ENCODE measurements around the gene MAD1L1. TPM values are rescaled to one million over a fixed set of nuclear protein-coding genes. Genes with fewer than 3 reads are reported as not detected.
"Not testable (repeated sequence)": the region's sequence is repeated elsewhere in the genome, so short reads cannot be mapped to it uniquely, and the experiment has no call there.

The MAD1L1 gene
- total RNA-seq, 1 donor from 2014 or later: 17.9 TPM

DNA sequence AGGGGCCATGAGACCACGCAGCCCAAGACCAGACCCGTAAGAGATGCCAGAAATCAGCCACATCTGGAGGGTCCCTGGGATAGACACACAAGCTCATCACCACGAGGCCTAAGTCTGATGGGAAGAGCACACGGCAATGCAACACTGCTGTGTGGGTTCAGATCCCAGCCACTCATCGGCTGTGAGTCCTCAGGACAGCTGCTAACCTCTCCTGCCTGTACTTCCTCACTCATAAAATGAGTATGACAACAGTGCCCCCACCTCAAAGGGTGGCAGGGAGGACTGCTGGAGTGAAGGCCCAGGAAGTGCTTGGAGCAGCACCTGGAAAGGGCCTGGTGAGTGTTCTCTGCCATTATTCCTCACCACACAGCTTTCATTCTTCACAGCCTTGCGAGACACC is 60.9 kb downstream of the MAD1L1 start:
- intact Hi-C loops (cut with DNase I): no loop called here
- no peak for DNase-seq
- ATAC-seq (ENCODE audit: poor library complexity): no peak

DNA sequence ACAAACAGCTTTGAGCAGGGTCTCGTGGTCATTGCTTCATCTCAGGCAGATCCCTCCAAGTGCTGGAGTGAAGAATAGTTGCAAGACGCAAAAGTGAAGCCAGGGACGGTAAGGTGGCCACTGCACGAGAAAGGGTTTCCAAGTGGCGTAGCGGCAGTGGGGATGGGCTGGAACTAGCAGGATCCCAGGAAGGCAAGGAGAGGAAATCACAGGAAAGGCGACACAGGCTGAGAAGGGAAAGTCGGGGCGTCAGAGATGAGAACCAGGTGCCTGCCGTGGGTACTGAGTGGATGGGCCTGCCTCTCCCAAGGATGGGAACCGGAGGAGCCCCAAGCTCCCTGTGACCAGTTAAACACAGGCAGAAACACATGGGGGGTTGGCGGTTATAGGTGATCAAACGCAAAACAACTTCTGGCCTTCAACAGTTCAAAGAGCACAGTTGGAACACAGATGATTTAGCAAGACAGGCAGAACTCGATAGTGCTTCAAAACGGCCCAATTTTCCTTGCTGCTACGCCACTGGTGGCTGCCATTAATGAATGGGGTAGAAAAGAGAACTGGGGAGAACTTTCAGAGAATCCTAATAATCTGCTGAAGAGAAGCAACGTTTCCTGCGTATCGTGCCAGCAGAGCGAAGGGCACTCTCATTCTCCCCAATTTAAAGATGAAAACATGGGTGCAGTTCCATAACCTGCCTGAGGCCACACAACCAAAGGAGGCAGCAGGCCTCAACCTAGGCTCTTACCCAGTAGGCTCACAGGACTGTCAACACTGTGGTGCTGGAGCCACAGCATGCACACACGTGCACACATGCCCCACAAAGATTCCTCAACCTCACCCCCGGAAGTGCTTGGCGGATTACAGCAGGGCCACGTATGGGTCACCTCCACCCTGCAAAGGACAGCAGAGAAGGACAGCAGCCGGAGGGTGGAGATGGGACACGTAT is 61.9 kb downstream of the MAD1L1 start:
- DNase-seq (no peak), ATAC-seq (ENCODE audit: poor library complexity) (no peak)
- intact Hi-C loops (cut with DNase I): no loop called here

DNA sequence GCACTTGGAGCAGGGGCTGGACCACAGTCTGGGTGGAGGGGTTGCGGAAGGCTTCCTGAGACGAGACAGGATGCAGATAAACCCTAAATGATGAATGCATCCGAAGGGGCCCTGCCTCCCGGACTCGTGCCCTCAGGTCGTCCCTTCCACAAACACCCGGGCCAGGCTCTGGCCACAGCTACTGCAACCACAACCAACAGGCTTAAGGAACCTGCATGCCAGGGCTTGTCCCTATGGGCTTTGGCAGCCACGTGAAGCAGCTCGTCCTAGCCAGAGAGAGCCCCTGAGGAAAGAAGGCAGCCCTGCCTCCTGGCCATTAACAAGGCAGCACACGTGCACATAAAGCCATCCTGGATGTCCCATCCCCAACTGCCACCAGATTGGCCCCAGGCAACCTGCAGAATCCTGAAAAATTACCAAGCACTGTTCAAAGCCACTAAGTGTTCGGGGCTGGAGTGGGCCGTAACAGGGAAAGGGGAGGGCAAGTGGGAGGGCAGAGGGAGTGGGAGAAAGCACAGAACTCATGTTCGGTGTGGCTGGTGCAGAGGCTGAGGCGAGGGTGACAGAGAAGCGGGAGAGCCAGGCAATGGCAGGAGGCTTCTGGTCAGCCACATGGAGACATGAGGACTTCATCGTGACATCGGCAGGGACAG is 62.7 kb downstream of the MAD1L1 start:
- ATAC-seq (ENCODE audit: poor library complexity) (no peak), DNase-seq (no peak)
- intact Hi-C loops (cut with DNase I): no loop called here

GRCh38 chr7:2168615-2169311 is 64.0 kb downstream of the MAD1L1 start:
- intact Hi-C loops (cut with DNase I): no loop called here
- ATAC-seq (ENCODE audit: poor library complexity): no peak
- DNase-seq: no peak

DNA sequence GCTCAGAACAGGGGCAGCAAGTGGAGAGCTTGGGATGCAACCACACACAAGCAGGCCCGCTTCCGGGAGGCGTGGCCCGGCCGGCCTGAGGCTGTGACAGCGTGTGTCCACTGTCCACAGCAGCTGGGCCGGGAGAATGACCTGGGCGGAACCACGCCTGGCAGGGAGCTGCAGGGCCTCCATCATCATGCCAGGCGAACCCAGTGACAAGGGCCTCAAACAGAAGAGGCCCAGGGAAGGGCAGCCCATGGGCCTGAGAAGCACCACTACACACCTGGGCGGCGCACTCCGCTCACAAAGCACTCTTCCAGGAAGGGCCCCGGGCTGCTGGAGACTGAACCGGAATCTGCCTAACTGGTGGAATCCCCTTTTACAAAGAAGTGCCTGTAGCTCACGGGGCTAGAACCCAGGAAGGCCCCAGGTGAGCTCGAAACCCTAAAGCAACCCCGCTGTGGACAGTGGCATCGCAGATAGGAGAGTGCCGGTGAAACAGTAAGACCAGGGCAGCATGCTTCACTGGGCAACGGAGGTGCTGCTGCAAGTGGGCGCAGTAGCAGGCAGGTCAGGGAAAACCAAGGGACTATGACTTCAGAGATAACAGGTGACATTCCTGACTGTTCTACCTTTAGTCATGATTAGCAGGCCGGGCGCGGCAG is 66.0 kb downstream of the MAD1L1 start:
- DNase-seq: no peak
- ATAC-seq (ENCODE audit: poor library complexity): no peak
- intact Hi-C loops (cut with DNase I): no loop called here

DNA sequence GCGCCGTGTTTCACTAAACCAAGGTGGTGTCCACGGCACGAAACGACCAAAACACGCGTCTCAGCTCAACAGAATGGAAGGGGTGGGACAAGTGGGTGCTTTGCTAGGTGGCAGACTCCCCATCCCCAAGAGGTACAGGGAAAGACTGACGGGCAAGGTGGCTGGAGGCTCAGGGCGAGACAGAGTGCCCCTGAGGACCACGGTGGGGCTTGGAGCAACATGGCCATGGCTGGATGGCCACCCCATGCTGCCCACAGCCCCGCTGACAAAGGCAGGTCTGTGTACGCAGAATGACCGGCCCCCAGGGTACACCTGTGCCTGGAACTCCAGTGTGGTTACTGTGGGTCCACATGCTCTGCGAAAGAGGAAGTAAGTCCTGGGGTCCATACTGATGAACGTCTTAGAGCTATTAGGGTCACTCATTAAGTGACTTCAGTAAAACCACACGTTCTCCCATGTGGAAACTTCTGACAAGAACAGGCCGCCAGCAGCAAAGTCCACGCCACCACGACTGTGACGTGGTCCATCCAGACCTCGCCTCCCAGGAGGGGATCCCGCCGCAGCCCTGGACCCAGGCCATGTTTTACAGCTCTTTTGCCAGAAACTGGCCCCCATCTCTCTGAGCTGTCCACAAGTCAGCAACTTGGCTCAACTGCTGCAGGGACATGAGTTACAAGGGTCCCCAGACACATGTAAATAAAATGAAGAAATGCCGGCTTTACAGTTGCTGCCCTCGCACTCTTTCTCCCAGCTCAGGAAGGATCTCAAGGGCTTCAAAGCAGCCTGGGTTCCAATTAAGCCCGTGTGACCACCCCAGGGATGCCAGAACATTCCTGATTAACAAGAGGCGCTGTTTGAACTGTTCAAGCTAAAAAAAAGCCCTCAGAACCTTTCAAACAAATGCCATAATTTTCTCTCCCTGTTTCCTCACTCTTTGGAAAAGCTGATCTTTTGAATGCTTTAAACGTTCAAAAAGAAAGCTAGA is 66.8 kb downstream of the MAD1L1 start:
- peak; percentile 57 for DNase-seq
- ATAC-seq (ENCODE audit: poor library complexity): peak; percentile 47
- intact Hi-C loops (cut with DNase I): no loop called here

- ATAC-seq (ENCODE audit: poor library complexity): no peak
- no peak for DNase-seq
- intact Hi-C loops (cut with DNase I): no loop called here
These were observed 67.5 kb downstream of the MAD1L1 start for GRCh38 chr7:2165239-2165609.

GRCh38 chr7:2164646-2165045 is 68.1 kb downstream of the MAD1L1 start:
- intact Hi-C loops (cut with DNase I): no loop called here
- ATAC-seq (ENCODE audit: poor library complexity) (no peak), DNase-seq (no peak)

DNA sequence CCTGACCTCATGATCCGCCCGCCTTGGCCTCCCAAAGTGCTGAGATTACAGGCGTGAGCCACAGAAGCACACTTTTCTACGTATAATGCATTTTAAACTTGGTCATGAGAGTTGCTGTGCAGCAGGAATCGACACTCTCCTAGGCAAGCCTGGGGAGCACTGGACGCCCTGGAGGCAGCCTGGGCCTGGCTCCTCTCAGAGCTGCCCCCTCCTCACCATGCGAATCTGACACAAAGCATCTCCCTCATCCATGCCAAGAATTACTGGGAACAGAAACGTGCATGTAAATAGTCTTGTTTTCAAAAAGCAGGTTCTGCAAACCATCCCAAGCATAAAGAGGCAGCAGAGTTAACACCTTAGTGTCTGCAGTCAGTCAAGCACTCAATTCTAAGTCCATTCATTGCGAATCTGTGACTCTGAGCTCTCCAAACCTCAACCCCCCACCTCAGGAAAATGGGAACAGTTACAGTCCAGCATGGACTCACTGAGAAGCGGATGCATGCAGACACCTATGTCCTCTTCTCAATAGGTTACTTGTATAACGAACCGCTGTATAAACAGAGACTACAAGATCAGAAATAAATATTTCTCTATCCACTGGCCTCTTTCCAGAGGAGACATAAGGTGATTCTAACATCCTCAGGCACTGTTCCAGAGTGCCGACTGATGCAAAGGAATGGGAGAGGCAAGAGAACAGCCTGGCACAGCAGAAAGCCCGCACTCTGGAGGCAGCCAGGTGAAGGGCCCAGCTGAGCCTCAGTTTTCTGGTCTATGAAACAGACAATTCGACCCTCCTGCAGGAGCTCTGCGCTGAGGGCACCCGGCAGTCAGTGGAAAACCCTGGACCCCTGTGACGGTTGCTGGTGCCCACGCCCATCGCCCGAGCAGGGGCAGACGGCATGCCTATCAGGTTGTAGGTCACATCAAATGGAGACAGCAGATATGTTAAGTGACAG is 68.9 kb downstream of the MAD1L1 start:
- intact Hi-C loops (cut with DNase I): no loop called here
- no peak for ATAC-seq (ENCODE audit: poor library complexity)
- DNase-seq: no peak

- DNase-seq: no peak
- intact Hi-C loops (cut with DNase I): no loop called here
- ATAC-seq (ENCODE audit: poor library complexity): peak; percentile 40
These were observed 69.8 kb downstream of the MAD1L1 start for GRCh38 chr7:2162959-2163358.

- intact Hi-C loops (cut with DNase I); ATAC-seq (ENCODE audit: poor library complexity); DNase-seq: not testable (repeated sequence)
These were observed 70.5 kb downstream of the MAD1L1 start for GRCh38 chr7:2162004-2162902.

- intact Hi-C loops (cut with DNase I): no loop called here
- no peak for ATAC-seq (ENCODE audit: poor library complexity)
- peak; percentile 26 for DNase-seq
These were observed 73.6 kb downstream of the MAD1L1 start for GRCh38 chr7:2159176-2159520.

- ATAC-seq (ENCODE audit: poor library complexity): no peak
- intact Hi-C loops (cut with DNase I): no loop called here
- peak; percentile 31 for DNase-seq
These were observed 74.2 kb downstream of the MAD1L1 start for GRCh38 chr7:2158331-2159175.

- ATAC-seq (ENCODE audit: poor library complexity) (peak; percentile 92), DNase-seq (peak; percentile 45)
- intact Hi-C loops (cut with DNase I): no loop called here
These were observed 75.1 kb downstream of the MAD1L1 start for GRCh38 chr7:2157473-2158279.
